Left ventricle myocardium inferior (tissue), 1 donor: ENCODE data around the gene CCDC183. TPM values are rescaled to one million over a fixed set of nuclear protein-coding genes. Genes with fewer than 3 reads are reported as not detected.
"Not testable (repeated sequence)": the region's sequence is repeated elsewhere in the genome, so short reads cannot be mapped to it uniquely, and the experiment has no call there.

Experiments used
- DNase-seq: peaks from one replicate; pipeline ENCODE4 v3.0.0-alpha.2; 2020
- H3K27ac ChIP-seq: fragments of 200-600 bp; replicated peaks from 2 replicates; pipeline ENCODE4 v1.8.0; 2021
- H3K27me3 ChIP-seq: fragments of 200-600 bp; 2 replicates; pipeline ENCODE4 v1.8.0; 2021; ENCODE audit warnings: low read depth
- H3K36me3 ChIP-seq: fragments of 200-600 bp; 2 replicates; pipeline ENCODE4 v1.8.0; 2021
- H3K4me1 ChIP-seq: fragments of 200-600 bp; 2 replicates; pipeline ENCODE4 v1.8.0; 2021
- H3K4me3 ChIP-seq: fragments of 200-600 bp; 2 replicates; pipeline ENCODE4 v1.8.0; 2021; ENCODE audit warnings: mild to moderate bottlenecking, moderate library complexity
- H3K9me3 ChIP-seq: fragments of 200-600 bp; replicated peaks from 2 replicates; pipeline ENCODE4 v1.8.0; 2021
- CTCF ChIP-seq: fragments of 200-600 bp; IDR thresholded peaks from 2 replicates; pipeline ENCODE4 v1.8.0; 2021; ENCODE audit warnings: antibody characterized with exemption, mild to moderate bottlenecking, borderline replicate concordance
- intact Hi-C: fragments of 100-400 bp; cut with micrococcal nuclease; formaldehyde crosslinking; loops from one replicate; pipeline ENCODE4 v1.11.0; 2022
- total RNA-seq: library from RNA; stranded (reverse); fragmentation: NEBNext Ultra II Directional; extraction: Animal tissue kit (Norgen Biotek cat#: 25700); gene quantifications from one replicate; pipeline ENCODE4 v1.2.1, GENCODE V29; 2021
- donor health status: DM: no; HTN: yes; CAD: no; lungs with severe emphysema.

Gene CCDC183
- total RNA-seq, 1 donor from 2014 or later = 2.1 TPM

- Histone ChIP-seq H3K36me3 (no peaks in the 10 kb centered on the region), H3K9me3 (peaks cover 17% of the 10 kb centered on the region), H3K4me3 (no peak overlapping the region), H3K27me3 (no peaks in the 10 kb centered on the region), H3K4me1 (peaks cover 9% of the 10 kb centered on the region), H3K27ac (no peak overlapping the region)
- no peak for TF ChIP-seq CTCF
- intact Hi-C loops = no loop called here
- DNase-seq = no peak
Measured at GRCh38 chr9:136754626-136755301, 41.4 kb upstream of the CCDC183 start.

- H3K27ac ChIP-seq, H3K4me3 ChIP-seq, H3K4me1 ChIP-seq, H3K27me3 ChIP-seq, DNase-seq, H3K36me3 ChIP-seq, intact Hi-C loops: not testable (repeated sequence)
- H3K9me3 ChIP-seq = peaks cover 17% of the 10 kb centered on the region
Measured at GRCh38 chr9:136755302-136756133, 40.6 kb upstream of the CCDC183 start.

GRCh38 chr9:136756134-136756438 is 40.1 kb upstream of the CCDC183 start:
- H3K27me3 ChIP-seq = no peaks in the 10 kb centered on the region
- peaks cover 10% of the 10 kb centered on the region for H3K4me1 ChIP-seq
- no peak overlapping the region for H3K27ac ChIP-seq
- TF ChIP-seq CTCF = no peak
- no peak for DNase-seq
- H3K4me3 ChIP-seq = no peak overlapping the region
- intact Hi-C loops = no loop called here
- H3K9me3 ChIP-seq = peaks cover 17% of the 10 kb centered on the region
- H3K36me3 ChIP-seq = no peaks in the 10 kb centered on the region

DNA sequence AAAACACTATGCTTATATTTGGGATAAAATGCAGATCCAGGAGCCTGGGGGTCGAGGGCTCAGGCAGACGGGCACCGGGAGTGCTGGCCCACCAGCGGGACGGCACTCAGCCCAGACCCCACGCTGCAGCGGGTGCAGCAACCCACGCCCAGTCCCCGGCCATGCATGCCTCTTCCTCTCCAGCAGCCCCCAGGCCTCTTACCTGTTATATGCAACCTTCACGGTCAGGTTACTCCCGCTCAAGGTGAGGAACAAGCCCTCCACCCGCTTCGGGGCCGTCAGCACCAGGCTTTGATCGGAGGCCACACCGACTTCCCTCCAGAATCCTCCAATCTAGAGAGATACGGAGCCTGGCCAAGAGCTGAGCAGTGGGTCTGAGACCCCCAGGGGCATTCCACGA is 39.3 kb upstream of the CCDC183 start:
- TF ChIP-seq CTCF = no peak
- H3K9me3 ChIP-seq = peaks cover 9% of the 10 kb centered on the region
- H3K27ac ChIP-seq = no peak overlapping the region
- intact Hi-C loops = no loop called here
- H3K4me3 ChIP-seq = no peak overlapping the region
- DNase-seq = no peak
- H3K36me3 ChIP-seq = no peaks in the 10 kb centered on the region
- peaks cover 2% of the 10 kb centered on the region for H3K27me3 ChIP-seq
- H3K4me1 ChIP-seq = peaks cover 12% of the 10 kb centered on the region

GRCh38 chr9:136757328-136757727 is 38.8 kb upstream of the CCDC183 start:
- no peak for DNase-seq
- intact Hi-C loops = no loop called here

More at GRCh38 chr9:136757328-136757727, 38.8 kb upstream of the CCDC183 start:
- Histone ChIP-seq H3K9me3 (peaks cover 4% of the 10 kb centered on the region), H3K36me3 (no peaks in the 10 kb centered on the region), H3K27ac (no peak overlapping the region), H3K27me3 (peaks cover 7% of the 10 kb centered on the region), H3K4me1 (peaks cover 12% of the 10 kb centered on the region), H3K4me3 (no peak overlapping the region)
- TF ChIP-seq CTCF = no peak
